ENCODE results near the gene CGAS. TPM values are rescaled to one million over a fixed set of nuclear protein-coding genes. Genes with fewer than 3 reads are reported as not detected.

Gene CGAS
- polyA plus RNA-seq, 4 donors, result 0.89 to 2.7 (median 2.3) TPM

DNA sequence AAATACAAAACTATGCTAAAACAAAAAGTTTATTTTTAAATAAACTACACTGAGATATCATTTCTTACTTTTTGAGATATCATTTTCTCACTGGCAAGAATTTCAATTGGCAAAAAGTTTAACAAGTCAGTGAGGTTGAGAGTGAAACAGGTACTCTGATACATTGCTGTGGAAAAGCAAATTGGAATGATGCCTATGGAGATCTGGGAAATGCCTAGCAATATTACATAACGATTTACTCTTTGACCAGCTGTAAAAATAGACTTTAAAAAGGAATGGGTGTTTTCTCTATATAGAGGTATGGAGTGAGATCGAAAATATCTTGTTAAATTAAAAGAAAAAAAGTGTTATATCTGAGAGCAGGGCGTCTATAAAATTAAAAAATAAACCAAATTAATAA is 16.9 kb downstream of the CGAS start:
- no peak for FAIRE-seq
- H3K4me3 ChIP-seq (ENCODE audit: low read depth in 1 of 3, low read length in 3 of 3), result no peak overlapping the region
- WGBS, 3 donors, result 74 to 87% (median 74%) methylated on average over 3 of the region's 3 CpGs

DNA sequence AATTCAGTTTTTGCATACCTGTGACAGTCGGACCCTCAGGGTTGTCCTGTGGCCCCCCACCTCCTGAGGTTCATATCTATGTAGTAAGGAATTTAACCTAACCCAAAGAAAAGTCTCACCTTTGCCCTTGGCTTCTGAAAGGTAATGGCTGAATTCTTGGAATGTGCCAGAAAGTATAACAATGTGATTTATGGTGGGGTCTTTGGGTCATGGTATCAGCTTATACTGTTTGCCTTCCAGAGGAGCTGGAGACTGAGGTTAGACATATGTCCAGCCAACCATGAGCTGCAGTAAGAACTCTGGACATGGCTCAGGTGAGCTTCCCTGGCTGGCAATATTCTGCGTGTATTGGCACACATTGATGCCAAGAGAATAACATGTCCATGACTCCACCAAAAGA is 30.6 kb downstream of the CGAS start:
- Histone ChIP-seq H3K27me3 (ENCODE audit: control insufficient read depth in 3 of 3, insufficient read depth in 3 of 3, low read length in 3 of 3) (no peaks in the 10 kb centered on the region), H3K4me1 (ENCODE audit: control insufficient read depth in 3 of 3, insufficient read depth in 2 of 3, low read depth in 1 of 3, low read length in 2 of 3) (no peaks in the 10 kb centered on the region), H3K36me3 (ENCODE audit: control insufficient read depth in 3 of 3, insufficient read depth in 2 of 3, low read depth in 1 of 3, low read length in 3 of 3) (no peaks in the 10 kb centered on the region), H3K27ac (ENCODE audit: low read depth in 1 of 3, low read length in 2 of 3) (no peak overlapping the region), H3K9me3 (ENCODE audit: control insufficient read depth in 2 of 2, insufficient read depth in 1 of 2, low read depth in 1 of 2, low read length in 1 of 2) (no peaks in the 10 kb centered on the region), H3K4me3 (ENCODE audit: low read depth in 1 of 3, low read length in 3 of 3) (no peak overlapping the region)
- WGBS, 3 donors, result 87 to 92% (median 92%) methylated on average over 2 of the region's 2 CpGs
- FAIRE-seq, result no peak
- DNase-seq, result no peak

More for the DNA sequence above, 16.9 kb downstream of the CGAS start:
- Histone ChIP-seq H3K9me3 (ENCODE audit: control insufficient read depth in 2 of 2, insufficient read depth in 1 of 2, low read depth in 1 of 2, low read length in 1 of 2) (no peaks in the 10 kb centered on the region), H3K36me3 (ENCODE audit: control insufficient read depth in 3 of 3, insufficient read depth in 2 of 3, low read depth in 1 of 3, low read length in 3 of 3) (peaks cover 0 to 9% (median 2%) of the 10 kb centered on the region in 3 donors), H3K4me1 (ENCODE audit: control insufficient read depth in 3 of 3, insufficient read depth in 2 of 3, low read depth in 1 of 3, low read length in 2 of 3) (no peaks in the 10 kb centered on the region), H3K27ac (ENCODE audit: low read depth in 1 of 3, low read length in 2 of 3) (no peak overlapping the region), H3K27me3 (ENCODE audit: control insufficient read depth in 3 of 3, insufficient read depth in 3 of 3, low read length in 3 of 3) (no peaks in the 10 kb centered on the region)
- no peak for DNase-seq

DNA sequence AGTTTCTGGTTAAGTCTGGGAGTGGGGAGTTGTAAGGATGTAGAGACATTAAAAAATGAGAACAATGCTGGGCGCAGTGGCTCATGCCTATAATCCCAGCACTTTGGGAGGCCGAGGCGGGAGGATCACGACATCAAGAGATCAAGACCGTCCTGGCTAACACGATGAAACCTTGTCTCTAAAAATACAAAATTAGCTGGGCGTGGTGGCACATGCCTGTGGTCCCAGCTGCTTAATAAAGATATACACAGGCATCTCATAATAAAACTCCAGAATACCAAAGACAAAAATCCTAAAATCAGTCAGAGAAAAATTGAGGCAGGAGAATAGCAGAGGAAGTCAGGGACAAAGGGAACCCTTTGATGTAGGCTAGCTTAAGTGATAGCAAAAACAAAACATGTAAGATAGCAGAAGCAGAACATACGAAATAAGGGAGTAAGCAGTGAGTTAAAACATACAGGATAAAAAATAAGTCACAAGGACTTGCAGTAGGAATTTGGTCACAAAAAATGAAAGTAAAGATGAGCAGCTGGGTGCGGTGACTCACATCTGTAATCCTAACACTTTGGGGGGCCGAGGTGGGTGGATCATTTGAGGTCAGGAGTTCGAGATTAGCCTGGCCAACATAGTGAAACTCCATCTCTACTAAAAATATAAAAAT is 33.9 kb downstream of the CGAS start:
- no peak overlapping the region for H3K4me3 ChIP-seq (ENCODE audit: low read depth in 1 of 3, low read length in 3 of 3)
- H3K9me3 ChIP-seq (ENCODE audit: control insufficient read depth in 2 of 2, insufficient read depth in 1 of 2, low read depth in 1 of 2, low read length in 1 of 2), result no peaks in the 10 kb centered on the region
- H3K4me1 ChIP-seq (ENCODE audit: control insufficient read depth in 3 of 3, insufficient read depth in 2 of 3, low read depth in 1 of 3, low read length in 2 of 3), result no peaks in the 10 kb centered on the region
- WGBS, 3 donors, result 85 to 91% (median 88%) methylated on average over 11 of the region's 11 CpGs
- no peaks in the 10 kb centered on the region for H3K36me3 ChIP-seq (ENCODE audit: control insufficient read depth in 3 of 3, insufficient read depth in 2 of 3, low read depth in 1 of 3, low read length in 3 of 3)
- DNase-seq, result no peak
- FAIRE-seq, result no peak
- no peak overlapping the region for H3K27ac ChIP-seq (ENCODE audit: low read depth in 1 of 3, low read length in 2 of 3)
- H3K27me3 ChIP-seq (ENCODE audit: control insufficient read depth in 3 of 3, insufficient read depth in 3 of 3, low read length in 3 of 3), result no peaks in the 10 kb centered on the region

DNA sequence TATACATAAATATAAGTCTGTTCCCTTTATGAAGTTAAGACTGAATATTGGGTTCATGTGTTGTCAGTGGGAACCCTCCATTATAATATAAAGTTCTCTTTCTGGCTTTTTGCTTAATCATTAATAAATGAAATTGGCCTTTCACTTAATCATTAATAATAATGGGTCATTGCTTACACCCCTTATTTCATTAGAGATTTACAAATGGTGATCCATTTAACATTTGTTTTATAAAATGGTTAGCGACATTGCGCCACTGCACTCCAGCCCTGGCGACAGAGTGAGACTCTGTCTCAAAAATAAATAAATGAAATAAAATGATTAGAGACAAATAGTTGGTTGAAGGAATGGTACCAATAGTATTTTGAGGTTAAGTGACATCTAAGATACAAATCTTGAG is 39.0 kb downstream of the CGAS start:
- H3K36me3 ChIP-seq (ENCODE audit: control insufficient read depth in 3 of 3, insufficient read depth in 2 of 3, low read depth in 1 of 3, low read length in 3 of 3), result no peaks in the 10 kb centered on the region
- H3K4me1 ChIP-seq (ENCODE audit: control insufficient read depth in 3 of 3, insufficient read depth in 2 of 3, low read depth in 1 of 3, low read length in 2 of 3), result peaks cover 0 to 3% (median 0%) of the 10 kb centered on the region in 3 donors
- FAIRE-seq (no peak), DNase-seq (no peak)
- H3K27ac ChIP-seq (ENCODE audit: low read depth in 1 of 3, low read length in 2 of 3), result no peak overlapping the region
- H3K4me3 ChIP-seq (ENCODE audit: low read depth in 1 of 3, low read length in 3 of 3), result no peak overlapping the region
- H3K9me3 ChIP-seq (ENCODE audit: control insufficient read depth in 2 of 2, insufficient read depth in 1 of 2, low read depth in 1 of 2, low read length in 1 of 2), result no peaks in the 10 kb centered on the region
- no peaks in the 10 kb centered on the region for H3K27me3 ChIP-seq (ENCODE audit: control insufficient read depth in 3 of 3, insufficient read depth in 3 of 3, low read length in 3 of 3)
- WGBS, 3 donors, result 90 to 98% (median 95%) methylated on average over 3 of the region's 3 CpGs

DNA sequence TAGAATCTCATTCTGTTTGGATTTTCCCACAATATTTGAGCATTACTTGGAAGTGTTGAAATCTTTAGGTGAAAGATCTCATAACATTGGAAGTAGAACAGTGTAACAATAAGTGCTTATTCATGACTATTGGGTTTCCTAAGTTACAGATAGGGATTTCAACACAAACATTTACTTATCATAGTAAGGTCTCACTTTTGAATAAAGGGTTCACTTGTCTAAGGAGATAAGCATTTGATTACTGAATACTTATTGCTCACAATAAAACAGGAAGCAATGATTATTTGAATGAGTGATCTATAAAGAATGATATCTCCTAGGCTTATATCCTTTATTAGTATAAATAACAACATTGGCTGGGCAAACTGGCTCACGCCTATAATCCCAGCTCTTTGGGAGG is 42.7 kb downstream of the CGAS start:
- no peak overlapping the region for H3K27ac ChIP-seq (ENCODE audit: low read depth in 1 of 3, low read length in 2 of 3)
- peaks cover 0 to 3% (median 0%) of the 10 kb centered on the region in 3 donors for H3K4me1 ChIP-seq (ENCODE audit: control insufficient read depth in 3 of 3, insufficient read depth in 2 of 3, low read depth in 1 of 3, low read length in 2 of 3)
- H3K9me3 ChIP-seq (ENCODE audit: control insufficient read depth in 2 of 2, insufficient read depth in 1 of 2, low read depth in 1 of 2, low read length in 1 of 2), result no peaks in the 10 kb centered on the region
- FAIRE-seq (peak; percentile 75), DNase-seq (peak; percentile 39 to 83)
- no peak overlapping the region for H3K4me3 ChIP-seq (ENCODE audit: low read depth in 1 of 3, low read length in 3 of 3)
- H3K36me3 ChIP-seq (ENCODE audit: control insufficient read depth in 3 of 3, insufficient read depth in 2 of 3, low read depth in 1 of 3, low read length in 3 of 3), result no peaks in the 10 kb centered on the region
- 14 to 68% (median 50%) methylated on average over 1 of the region's 1 CpG for WGBS, 3 donors
- no peaks in the 10 kb centered on the region for H3K27me3 ChIP-seq (ENCODE audit: control insufficient read depth in 3 of 3, insufficient read depth in 3 of 3, low read length in 3 of 3)

DNA sequence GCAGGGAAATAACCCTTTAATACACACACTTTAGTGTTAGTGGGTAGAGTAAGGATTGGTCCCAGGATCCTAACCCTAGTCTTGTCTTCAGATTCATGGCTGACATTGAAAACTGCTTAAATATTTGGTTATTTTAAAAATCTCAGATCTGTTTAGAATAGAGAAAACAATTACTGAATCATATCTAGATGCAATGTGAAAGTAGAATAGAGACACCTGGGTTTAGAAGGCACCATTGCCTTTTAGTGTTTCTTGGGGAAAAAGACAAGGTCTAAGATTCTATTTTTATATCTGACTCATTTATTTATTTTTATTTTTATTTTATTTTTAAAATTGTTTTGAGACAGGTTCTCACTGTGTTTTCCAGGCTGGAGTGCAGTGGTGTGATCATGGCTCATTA is 51.4 kb downstream of the CGAS start:
- no peak for FAIRE-seq
- H3K36me3 ChIP-seq (ENCODE audit: control insufficient read depth in 3 of 3, insufficient read depth in 2 of 3, low read depth in 1 of 3, low read length in 3 of 3), result no peaks in the 10 kb centered on the region

DNA sequence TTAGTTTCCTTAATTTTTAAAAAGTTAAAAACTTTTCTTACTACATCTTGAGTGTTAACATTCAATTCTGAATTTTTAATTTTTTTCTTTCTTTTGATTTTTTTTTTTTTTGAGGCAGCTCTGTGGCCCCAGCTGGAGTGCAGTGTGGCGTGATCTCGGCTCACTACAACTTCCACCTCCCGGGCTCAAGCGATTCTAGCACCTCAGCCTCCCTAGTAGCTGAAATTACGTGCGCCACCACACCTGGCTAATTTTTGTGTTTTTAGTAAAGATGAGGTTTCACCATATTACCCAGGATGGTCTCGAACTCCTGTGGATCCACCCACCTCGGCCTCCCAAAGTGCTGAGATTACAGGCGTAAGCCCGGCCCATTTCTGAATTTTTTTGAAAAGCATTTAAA is 56.2 kb downstream of the CGAS start:
- no peaks in the 10 kb centered on the region for H3K36me3 ChIP-seq (ENCODE audit: control insufficient read depth in 3 of 3, insufficient read depth in 2 of 3, low read depth in 1 of 3, low read length in 3 of 3)
- WGBS, 3 donors, result 94 to 95% (median 95%) methylated on average over 10 of the region's 10 CpGs
- FAIRE-seq (no peak), DNase-seq (no peak)
- H3K4me3 ChIP-seq (ENCODE audit: low read depth in 1 of 3, low read length in 3 of 3), result no peak overlapping the region
- peaks cover 0 to 7% of the 10 kb centered on the region in 2 donors for H3K9me3 ChIP-seq (ENCODE audit: control insufficient read depth in 2 of 2, insufficient read depth in 1 of 2, low read depth in 1 of 2, low read length in 1 of 2)
- no peaks in the 10 kb centered on the region for H3K4me1 ChIP-seq (ENCODE audit: control insufficient read depth in 3 of 3, insufficient read depth in 2 of 3, low read depth in 1 of 3, low read length in 2 of 3)
- H3K27me3 ChIP-seq (ENCODE audit: control insufficient read depth in 3 of 3, insufficient read depth in 3 of 3, low read length in 3 of 3), result no peaks in the 10 kb centered on the region
- no peak overlapping the region for H3K27ac ChIP-seq (ENCODE audit: low read depth in 1 of 3, low read length in 2 of 3)

More for the DNA sequence above, 51.4 kb downstream of the CGAS start:
- DNase-seq, result no peak
- Histone ChIP-seq H3K27ac (ENCODE audit: low read depth in 1 of 3, low read length in 2 of 3) (no peak overlapping the region), H3K9me3 (ENCODE audit: control insufficient read depth in 2 of 2, insufficient read depth in 1 of 2, low read depth in 1 of 2, low read length in 1 of 2) (no peaks in the 10 kb centered on the region), H3K4me3 (ENCODE audit: low read depth in 1 of 3, low read length in 3 of 3) (no peak overlapping the region), H3K27me3 (ENCODE audit: control insufficient read depth in 3 of 3, insufficient read depth in 3 of 3, low read length in 3 of 3) (no peaks in the 10 kb centered on the region), H3K4me1 (ENCODE audit: control insufficient read depth in 3 of 3, insufficient read depth in 2 of 3, low read depth in 1 of 3, low read length in 2 of 3) (no peaks in the 10 kb centered on the region)

DNA sequence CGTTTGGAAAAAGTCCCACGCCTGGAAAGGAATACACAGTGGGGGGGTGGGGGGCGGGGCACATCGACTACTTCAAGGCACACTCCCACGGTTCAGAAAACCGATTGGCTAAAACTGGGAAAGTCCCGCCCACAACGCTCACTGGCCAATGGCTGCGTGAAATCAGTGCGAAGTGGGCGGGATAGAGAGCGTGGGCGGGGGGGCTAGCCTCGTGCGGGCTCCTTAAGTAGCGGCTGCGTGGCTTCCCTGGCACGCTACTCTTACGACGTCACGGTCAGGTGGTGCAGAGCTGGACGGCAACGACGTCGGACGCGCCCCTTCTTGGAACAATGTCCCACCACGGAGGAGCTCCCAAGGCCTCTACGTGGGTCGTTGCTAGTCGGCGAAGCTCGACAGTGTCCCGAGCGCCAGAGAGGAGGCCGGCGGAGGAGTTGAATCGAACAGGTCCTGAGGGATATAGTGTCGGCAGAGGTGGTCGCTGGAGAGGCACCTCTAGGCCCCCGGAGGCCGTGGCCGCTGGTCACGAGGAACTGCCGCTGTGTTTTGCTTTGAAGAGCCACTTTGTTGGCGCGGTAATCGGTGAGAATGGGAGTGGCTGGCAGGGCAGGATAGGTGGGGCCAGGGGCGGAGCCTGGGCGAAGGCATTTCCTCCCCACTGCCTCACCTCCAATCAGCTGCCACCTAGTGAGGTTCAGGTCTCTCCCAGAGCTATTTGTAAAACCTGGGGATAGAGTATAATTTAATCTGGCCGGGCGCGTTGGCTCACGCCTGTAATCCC is 57.3 kb downstream of the CGAS start, which contains the start of gene DDX43:
DDX43 (plus strand) TSS at position 252 of the 778 bp plus-strand sequence; CDS start at position 330, 78 bp downstream.
- H3K4me3 ChIP-seq (ENCODE audit: low read depth in 1 of 3, low read length in 3 of 3), result peak within 1 kb of the TSS in 1 of 3 donors; percentile 26
- peak within 1 kb of the TSS in 1 of 3 donors; percentile 79 for H3K27ac ChIP-seq (ENCODE audit: low read depth in 1 of 3, low read length in 2 of 3)
- H3K4me1 ChIP-seq (ENCODE audit: control insufficient read depth in 3 of 3, insufficient read depth in 2 of 3, low read depth in 1 of 3, low read length in 2 of 3), result no peaks in the 10 kb centered on the region
- 71 to 89% (median 73%) methylated on average over 54 of the region's 54 CpGs for WGBS, 3 donors
- no peaks in the 10 kb centered on the region for H3K27me3 ChIP-seq (ENCODE audit: control insufficient read depth in 3 of 3, insufficient read depth in 3 of 3, low read length in 3 of 3)
- DNase-seq (peak; percentile 27 to 33), FAIRE-seq (no peak)
- H3K9me3 ChIP-seq (ENCODE audit: control insufficient read depth in 2 of 2, insufficient read depth in 1 of 2, low read depth in 1 of 2, low read length in 1 of 2), result peaks cover 0 to 7% of the 10 kb centered on the region in 2 donors
- H3K36me3 ChIP-seq (ENCODE audit: control insufficient read depth in 3 of 3, insufficient read depth in 2 of 3, low read depth in 1 of 3, low read length in 3 of 3), result no peaks in the 10 kb centered on the region
